ENCODE data around the gene ERP27.

DNA sequence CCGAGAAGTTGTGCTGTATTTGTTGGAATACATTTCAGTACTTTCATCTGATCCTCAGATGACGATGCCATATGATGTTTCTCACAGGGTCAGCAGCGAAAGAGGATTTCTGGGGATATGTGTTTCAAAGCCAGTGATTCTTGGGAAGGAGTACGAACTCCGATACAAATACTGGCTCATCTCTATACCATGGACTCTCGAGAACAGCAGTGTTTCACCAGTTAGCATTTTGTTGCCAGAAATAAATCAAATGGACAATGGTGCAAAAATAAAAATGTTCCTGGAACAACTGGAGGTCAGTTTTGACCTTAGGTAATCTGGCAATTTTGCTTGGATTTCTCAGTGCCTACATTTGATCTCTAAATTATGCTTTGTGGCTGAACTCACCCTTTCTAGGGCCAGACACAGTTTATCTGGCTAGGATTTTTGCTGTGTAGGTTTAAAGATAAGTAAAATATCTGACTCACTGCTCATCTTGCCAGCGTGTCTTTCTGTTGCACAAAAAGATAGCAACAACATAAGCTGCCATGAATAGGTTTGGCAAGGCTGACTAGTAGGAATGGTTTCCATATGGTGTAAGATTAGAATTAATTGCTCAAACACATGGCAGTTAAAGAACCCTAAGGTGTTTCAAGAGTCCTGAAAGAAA, 41.7 kb downstream of the ERP27 start:
- TF ChIP-seq EGR1 (IDR thresholded peaks at IDR 0.05; ENCODE audit: borderline replicate concordance, low read depth, low read length) (no peak), BRCA1 (IDR thresholded peaks at IDR 0.05; ENCODE audit: low read depth, low read length) (no peak), HDAC2 (IDR thresholded peaks at IDR 0.05; ENCODE audit: borderline replicate concordance in 1 of 2, low read depth in 2 of 2, low read length in 2 of 2) (no peak), YY1 (IDR thresholded peaks at IDR 0.05; ENCODE audit: low read depth, low read length) (no peak), POLR2A (IDR thresholded peaks at IDR 0.05; ENCODE audit: control extremely low read depth in 1 of 2, low read depth in 2 of 2, low read length in 2 of 2) (no peak), POLR2AphosphoS5 (IDR thresholded peaks at IDR 0.05; ENCODE audit: low read depth, low read length) (no peak), ASH2L (IDR thresholded peaks at IDR 0.05; ENCODE audit: low read length) (no peak), JUN (IDR thresholded peaks at IDR 0.05; ENCODE audit: low read depth, low read length) (no peak), TEAD4 (IDR thresholded peaks at IDR 0.05; ENCODE audit: low read depth, low read length) (no peak), TCF12 (IDR thresholded peaks at IDR 0.05; ENCODE audit: low read depth, low read length) (no peak)
- TF ChIP-seq, protein P1, sequence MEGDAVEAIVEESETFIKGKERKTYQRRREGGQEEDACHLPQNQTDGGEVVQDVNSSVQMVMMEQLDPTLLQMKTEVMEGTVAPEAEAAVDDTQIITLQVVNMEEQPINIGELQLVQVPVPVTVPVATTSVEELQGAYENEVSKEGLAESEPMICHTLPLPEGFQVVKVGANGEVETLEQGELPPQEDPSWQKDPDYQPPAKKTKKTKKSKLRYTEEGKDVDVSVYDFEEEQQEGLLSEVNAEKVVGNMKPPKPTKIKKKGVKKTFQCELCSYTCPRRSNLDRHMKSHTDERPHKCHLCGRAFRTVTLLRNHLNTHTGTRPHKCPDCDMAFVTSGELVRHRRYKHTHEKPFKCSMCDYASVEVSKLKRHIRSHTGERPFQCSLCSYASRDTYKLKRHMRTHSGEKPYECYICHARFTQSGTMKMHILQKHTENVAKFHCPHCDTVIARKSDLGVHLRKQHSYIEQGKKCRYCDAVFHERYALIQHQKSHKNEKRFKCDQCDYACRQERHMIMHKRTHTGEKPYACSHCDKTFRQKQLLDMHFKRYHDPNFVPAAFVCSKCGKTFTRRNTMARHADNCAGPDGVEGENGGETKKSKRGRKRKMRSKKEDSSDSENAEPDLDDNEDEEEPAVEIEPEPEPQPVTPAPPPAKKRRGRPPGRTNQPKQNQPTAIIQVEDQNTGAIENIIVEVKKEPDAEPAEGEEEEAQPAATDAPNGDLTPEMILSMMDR (IDR thresholded peaks at IDR 0.05; ENCODE audit: control extremely low read depth in 1 of 3, insufficient read depth in 1 of 3, low read depth in 1 of 3, low read length in 3 of 3), result no peak
- TF ChIP-seq, protein P2, sequence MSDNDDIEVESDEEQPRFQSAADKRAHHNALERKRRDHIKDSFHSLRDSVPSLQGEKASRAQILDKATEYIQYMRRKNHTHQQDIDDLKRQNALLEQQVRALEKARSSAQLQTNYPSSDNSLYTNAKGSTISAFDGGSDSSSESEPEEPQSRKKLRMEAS (IDR thresholded peaks at IDR 0.05), result no peak
- TF ChIP-seq, protein P3, sequence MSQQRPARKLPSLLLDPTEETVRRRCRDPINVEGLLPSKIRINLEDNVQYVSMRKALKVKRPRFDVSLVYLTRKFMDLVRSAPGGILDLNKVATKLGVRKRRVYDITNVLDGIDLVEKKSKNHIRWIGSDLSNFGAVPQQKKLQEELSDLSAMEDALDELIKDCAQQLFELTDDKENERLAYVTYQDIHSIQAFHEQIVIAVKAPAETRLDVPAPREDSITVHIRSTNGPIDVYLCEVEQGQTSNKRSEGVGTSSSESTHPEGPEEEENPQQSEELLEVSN (IDR thresholded peaks at IDR 0.05), result no peak
- TF ChIP-seq, protein P4, sequence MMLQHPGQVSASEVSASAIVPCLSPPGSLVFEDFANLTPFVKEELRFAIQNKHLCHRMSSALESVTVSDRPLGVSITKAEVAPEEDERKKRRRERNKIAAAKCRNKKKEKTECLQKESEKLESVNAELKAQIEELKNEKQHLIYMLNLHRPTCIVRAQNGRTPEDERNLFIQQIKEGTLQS (IDR thresholded peaks at IDR 0.05; ENCODE audit: insufficient read depth, low read depth, low read length), result no peak

Measured in H1 (cell line).